ENCODE measurements around the gene DTYMK. TPM values are rescaled to one million over a fixed set of nuclear protein-coding genes. Genes with fewer than 3 reads are reported as not detected.

Gene DTYMK
- total RNA-seq, 1 experiment from 2014 or later: 88.1 TPM

DNA sequence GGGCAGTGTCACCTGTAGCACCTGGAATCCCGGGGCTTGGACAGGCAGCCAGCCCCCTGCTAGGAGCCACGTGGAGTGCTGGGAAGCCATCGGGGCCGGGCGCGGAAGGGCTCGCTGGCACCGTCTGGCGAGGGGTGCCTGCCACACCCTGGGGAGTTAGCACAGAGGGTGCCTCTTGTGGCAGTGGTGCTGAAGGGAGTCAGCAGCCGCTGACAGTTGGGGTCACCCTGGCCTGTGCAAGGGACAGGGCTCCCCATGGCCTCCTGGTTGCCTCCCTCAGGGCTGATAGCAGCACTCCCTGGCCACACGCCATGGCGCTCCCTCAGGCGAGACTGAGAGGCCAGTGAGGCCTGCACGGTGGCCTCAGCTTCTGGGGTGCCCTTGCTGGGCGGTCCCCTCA, 33.9 kb upstream of the DTYMK start:
- Mint-ChIP-seq H3K4me3 (no peak overlapping the region), H3K27ac (no peak overlapping the region), H3K36me3 (peaks cover 68% of the 10 kb centered on the region), H3K9me3 (peaks cover 19% of the 10 kb centered on the region), H3K4me1 (no peaks in the 10 kb centered on the region), H3K27me3 (ENCODE audit: low read depth) (no peaks in the 10 kb centered on the region)
- ChIA-PET POLR2A (no interaction called here), CTCF (no interaction called here)
- ATAC-seq (no peak), DNase-seq (ENCODE audit: low spot score) (no peak)
- TF ChIP-seq ZNF121 (CRISPR knock-in tag; IDR thresholded peaks at IDR 0.05) (no peak), JUN (CRISPR knock-in tag; IDR thresholded peaks at IDR 0.05) (no peak), NFE2L1 (CRISPR knock-in tag; IDR thresholded peaks at IDR 0.05) (no peak), ZNF396 (CRISPR knock-in tag; IDR thresholded peaks at IDR 0.05; ENCODE audit: borderline replicate concordance) (no peak), NFATC4 (CRISPR knock-in tag; IDR thresholded peaks at IDR 0.05) (no peak), E2F1 (CRISPR knock-in tag; IDR thresholded peaks at IDR 0.05) (no peak), CREB1 (CRISPR knock-in tag; IDR thresholded peaks at IDR 0.05) (no peak)
- TF ChIP-seq, protein P1, sequence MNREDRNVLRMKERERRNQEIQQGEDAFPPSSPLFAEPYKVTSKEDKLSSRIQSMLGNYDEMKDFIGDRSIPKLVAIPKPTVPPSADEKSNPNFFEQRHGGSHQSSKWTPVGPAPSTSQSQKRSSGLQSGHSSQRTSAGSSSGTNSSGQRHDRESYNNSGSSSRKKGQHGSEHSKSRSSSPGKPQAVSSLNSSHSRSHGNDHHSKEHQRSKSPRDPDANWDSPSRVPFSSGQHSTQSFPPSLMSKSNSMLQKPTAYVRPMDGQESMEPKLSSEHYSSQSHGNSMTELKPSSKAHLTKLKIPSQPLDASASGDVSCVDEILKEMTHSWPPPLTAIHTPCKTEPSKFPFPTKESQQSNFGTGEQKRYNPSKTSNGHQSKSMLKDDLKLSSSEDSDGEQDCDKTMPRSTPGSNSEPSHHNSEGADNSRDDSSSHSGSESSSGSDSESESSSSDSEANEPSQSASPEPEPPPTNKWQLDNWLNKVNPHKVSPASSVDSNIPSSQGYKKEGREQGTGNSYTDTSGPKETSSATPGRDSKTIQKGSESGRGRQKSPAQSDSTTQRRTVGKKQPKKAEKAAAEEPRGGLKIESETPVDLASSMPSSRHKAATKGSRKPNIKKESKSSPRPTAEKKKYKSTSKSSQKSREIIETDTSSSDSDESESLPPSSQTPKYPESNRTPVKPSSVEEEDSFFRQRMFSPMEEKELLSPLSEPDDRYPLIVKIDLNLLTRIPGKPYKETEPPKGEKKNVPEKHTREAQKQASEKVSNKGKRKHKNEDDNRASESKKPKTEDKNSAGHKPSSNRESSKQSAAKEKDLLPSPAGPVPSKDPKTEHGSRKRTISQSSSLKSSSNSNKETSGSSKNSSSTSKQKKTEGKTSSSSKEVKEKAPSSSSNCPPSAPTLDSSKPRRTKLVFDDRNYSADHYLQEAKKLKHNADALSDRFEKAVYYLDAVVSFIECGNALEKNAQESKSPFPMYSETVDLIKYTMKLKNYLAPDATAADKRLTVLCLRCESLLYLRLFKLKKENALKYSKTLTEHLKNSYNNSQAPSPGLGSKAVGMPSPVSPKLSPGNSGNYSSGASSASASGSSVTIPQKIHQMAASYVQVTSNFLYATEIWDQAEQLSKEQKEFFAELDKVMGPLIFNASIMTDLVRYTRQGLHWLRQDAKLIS (CRISPR knock-in tag; IDR thresholded peaks at IDR 0.05; ENCODE audit: borderline replicate concordance): no peak
- TF ChIP-seq, protein P2, sequence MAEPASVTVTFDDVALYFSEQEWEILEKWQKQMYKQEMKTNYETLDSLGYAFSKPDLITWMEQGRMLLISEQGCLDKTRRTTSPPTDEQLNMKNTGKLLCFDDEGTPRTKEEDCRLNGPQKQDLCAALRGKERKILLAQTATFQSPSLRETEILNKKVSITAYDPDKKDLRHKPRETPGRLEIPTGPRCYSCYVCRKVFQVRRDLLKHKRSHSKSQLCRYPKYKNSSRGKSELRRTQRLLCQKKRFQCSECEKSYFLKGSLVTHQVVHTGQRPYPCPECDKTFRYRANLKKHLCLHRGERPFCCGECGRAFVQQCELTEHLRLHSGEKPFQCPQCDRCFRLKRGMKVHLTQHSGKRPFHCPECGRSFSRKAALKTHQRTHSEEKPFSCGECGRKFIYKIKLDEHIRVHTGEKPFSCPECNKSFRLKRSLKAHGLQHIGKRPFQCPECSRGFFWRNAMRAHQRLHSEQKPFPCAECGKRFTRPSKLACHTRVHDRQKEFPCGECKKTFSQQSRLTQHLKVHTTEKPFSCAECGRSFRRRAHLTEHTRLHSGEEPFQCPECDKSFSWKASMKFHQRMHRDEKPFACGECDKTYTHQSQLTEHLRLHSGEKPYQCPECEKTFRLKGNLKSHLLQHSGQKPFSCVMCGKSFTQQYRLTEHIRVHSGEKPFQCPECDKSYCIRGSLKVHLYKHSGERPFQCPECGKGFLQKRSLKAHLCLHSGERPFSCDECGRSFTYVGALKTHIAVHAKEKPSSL (CRISPR knock-in tag; conservative IDR thresholded peaks at IDR 0.05): no peak
- TF ChIP-seq, protein P3, sequence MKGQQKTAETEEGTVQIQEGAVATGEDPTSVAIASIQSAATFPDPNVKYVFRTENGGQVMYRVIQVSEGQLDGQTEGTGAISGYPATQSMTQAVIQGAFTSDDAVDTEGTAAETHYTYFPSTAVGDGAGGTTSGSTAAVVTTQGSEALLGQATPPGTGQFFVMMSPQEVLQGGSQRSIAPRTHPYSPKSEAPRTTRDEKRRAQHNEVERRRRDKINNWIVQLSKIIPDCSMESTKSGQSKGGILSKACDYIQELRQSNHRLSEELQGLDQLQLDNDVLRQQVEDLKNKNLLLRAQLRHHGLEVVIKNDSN (CRISPR knock-in tag; IDR thresholded peaks at IDR 0.05): no peak
- TF ChIP-seq, protein P4, sequence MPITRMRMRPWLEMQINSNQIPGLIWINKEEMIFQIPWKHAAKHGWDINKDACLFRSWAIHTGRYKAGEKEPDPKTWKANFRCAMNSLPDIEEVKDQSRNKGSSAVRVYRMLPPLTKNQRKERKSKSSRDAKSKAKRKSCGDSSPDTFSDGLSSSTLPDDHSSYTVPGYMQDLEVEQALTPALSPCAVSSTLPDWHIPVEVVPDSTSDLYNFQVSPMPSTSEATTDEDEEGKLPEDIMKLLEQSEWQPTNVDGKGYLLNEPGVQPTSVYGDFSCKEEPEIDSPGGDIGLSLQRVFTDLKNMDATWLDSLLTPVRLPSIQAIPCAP (CRISPR knock-in tag; IDR thresholded peaks at IDR 0.05): no peak
- TF ChIP-seq, protein P5, sequence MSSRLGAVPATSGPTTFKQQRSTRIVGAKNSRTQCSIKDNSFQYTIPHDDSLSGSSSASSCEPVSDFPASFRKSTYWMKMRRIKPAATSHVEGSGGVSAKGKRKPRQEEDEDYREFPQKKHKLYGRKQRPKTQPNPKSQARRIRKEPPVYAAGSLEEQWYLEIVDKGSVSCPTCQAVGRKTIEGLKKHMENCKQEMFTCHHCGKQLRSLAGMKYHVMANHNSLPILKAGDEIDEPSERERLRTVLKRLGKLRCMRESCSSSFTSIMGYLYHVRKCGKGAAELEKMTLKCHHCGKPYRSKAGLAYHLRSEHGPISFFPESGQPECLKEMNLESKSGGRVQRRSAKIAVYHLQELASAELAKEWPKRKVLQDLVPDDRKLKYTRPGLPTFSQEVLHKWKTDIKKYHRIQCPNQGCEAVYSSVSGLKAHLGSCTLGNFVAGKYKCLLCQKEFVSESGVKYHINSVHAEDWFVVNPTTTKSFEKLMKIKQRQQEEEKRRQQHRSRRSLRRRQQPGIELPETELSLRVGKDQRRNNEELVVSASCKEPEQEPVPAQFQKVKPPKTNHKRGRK (CRISPR knock-in tag; IDR thresholded peaks at IDR 0.05; ENCODE audit: borderline replicate concordance): no peak

- H3K4me3 Mint-ChIP-seq: no peak overlapping the region
- ATAC-seq (no peak), DNase-seq (ENCODE audit: low spot score) (no peak)
- no peaks in the 10 kb centered on the region for H3K27me3 Mint-ChIP-seq (ENCODE audit: low read depth)
- CTCF ChIA-PET: no interaction called here
- POLR2A ChIA-PET: no interaction called here
- peaks cover 19% of the 10 kb centered on the region for H3K9me3 Mint-ChIP-seq
- H3K36me3 Mint-ChIP-seq: peaks cover 67% of the 10 kb centered on the region
- no peaks in the 10 kb centered on the region for H3K4me1 Mint-ChIP-seq
- no peak overlapping the region for H3K27ac Mint-ChIP-seq
- TF ChIP-seq ZNF232 (CRISPR knock-in tag; IDR thresholded peaks at IDR 0.05): no peak
- TF ChIP-seq ESRRA (CRISPR knock-in tag; IDR thresholded peaks at IDR 0.05; ENCODE audit: borderline replicate concordance): no peak
- TF ChIP-seq, protein P6, sequence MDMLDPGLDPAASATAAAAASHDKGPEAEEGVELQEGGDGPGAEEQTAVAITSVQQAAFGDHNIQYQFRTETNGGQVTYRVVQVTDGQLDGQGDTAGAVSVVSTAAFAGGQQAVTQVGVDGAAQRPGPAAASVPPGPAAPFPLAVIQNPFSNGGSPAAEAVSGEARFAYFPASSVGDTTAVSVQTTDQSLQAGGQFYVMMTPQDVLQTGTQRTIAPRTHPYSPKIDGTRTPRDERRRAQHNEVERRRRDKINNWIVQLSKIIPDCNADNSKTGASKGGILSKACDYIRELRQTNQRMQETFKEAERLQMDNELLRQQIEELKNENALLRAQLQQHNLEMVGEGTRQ (CRISPR knock-in tag; IDR thresholded peaks at IDR 0.05): no peak
- TF ChIP-seq KAT7 (CRISPR knock-in tag; IDR thresholded peaks at IDR 0.05; ENCODE audit: borderline replicate concordance): no peak
- no peak for TF ChIP-seq TEAD4 (CRISPR knock-in tag; IDR thresholded peaks at IDR 0.05)
- TF ChIP-seq, protein P7, sequence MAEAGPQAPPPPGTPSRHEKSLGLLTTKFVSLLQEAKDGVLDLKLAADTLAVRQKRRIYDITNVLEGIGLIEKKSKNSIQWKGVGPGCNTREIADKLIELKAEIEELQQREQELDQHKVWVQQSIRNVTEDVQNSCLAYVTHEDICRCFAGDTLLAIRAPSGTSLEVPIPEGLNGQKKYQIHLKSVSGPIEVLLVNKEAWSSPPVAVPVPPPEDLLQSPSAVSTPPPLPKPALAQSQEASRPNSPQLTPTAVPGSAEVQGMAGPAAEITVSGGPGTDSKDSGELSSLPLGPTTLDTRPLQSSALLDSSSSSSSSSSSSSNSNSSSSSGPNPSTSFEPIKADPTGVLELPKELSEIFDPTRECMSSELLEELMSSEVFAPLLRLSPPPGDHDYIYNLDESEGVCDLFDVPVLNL (CRISPR knock-in tag; IDR thresholded peaks at IDR 0.05; ENCODE audit: borderline replicate concordance, low read depth): no peak
- no peak for TF ChIP-seq ZNF671 (CRISPR knock-in tag; IDR thresholded peaks at IDR 0.05)
Observed at GRCh38 chr2:241720099-241720498, 33.5 kb upstream of the DTYMK start.
